CD4-positive, alpha-beta T cell treated with Interleukin-15 for 4 hours (primary cell): ENCODE results near the gene ZNF862.

Source experiments
- DNase-seq: peaks from one replicate; pipeline ENCODE4 v3.0.0-alpha.2; 2020; ENCODE audit warnings: low spot score

Gene ZNF862

GRCh38 chr7:149866779-149867447, 28.7 kb downstream of the ZNF862 start:
- no peak for DNase-seq

DNA sequence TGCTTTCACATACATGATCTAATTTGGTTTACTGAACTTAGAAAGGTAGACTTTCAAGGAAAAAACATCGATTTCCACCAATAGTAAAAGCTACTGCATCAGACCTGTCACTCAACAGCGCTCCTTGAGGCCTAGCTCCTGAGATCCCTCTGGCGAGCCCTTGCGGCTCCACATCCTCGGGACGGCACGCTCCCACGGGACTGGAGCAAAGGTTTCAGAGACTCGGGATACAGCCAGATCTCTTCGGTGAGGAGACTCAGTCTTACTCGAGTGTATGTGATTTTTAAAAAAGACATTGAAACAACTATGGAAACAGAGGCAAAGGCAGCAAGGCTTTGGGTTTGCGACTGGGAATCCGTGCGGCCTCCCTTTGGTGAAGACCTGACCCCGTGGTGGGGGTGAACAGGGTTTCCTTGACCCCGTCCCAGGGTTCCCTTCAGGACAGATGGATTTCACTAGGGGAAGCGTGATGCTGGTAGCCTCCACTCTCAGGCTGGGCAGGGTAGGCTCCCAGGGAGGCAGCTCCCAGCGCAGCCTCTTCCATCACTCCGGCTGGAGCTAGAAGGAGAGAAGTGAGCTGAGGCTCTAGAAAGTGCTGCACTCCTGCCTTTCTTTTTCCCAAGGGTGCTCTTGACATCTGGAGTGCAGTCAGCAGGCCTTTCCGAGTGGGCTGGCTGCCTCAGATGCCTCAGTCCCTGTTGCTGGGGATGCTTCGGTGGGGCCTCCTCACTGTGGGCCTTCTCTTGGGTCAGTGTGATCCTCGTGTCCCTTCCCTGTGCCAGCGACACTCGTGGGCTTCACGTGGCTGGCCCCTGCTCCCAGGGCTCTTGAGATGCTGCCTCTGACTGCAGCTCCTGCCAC, 29.8 kb downstream of the ZNF862 start:
- DNase-seq, result no peak

DNA sequence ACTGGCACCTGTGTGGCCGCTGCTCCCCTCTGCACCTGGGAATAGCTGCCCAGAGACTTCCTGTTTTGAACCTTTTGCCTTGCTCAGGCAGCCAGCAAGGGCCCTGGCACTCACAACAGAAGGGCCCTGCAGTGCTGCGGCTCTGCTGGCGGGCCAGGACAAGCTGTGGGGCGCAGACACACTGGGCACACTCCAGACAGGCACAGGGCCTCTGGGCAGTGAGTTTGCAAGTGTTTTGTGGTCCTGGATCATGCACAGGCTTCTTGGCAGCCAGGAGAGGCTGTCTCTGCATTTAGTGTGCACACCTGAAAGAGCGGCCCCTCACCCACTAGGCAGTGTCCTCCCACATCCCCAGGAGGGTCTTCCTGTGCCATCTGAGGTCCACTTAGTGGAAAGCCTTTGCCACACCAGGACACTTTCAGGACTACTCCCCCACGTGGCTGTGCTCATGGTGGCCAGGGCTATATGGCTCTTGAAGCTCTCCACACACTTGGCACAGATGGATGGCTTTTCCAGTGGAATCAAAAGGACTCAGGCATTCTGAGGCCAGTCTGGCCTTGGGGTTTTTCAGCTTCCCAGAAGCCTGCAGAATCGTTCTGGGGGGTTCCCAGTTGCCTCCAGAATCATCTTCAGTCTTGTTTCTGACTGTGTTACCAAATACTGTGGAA, 30.6 kb downstream of the ZNF862 start:
- no peak for DNase-seq

- no peak for DNase-seq
Measured at GRCh38 chr7:149869291-149869650, 31.1 kb downstream of the ZNF862 start.

- DNase-seq, result peak; percentile 60
Measured at GRCh38 chr7:149869867-149870266, 31.7 kb downstream of the ZNF862 start.

GRCh38 chr7:149870274-149870673, 32.1 kb downstream of the ZNF862 start:
- DNase-seq, result no peak

- DNase-seq, result no peak
Measured at GRCh38 chr7:149870701-149871483, 32.7 kb downstream of the ZNF862 start.

- DNase-seq, result no peak
Measured at GRCh38 chr7:149871576-149871975, 33.4 kb downstream of the ZNF862 start.

GRCh38 chr7:149872419-149873073, 34.4 kb downstream of the ZNF862 start:
- no peak for DNase-seq

- peak; percentile 94 for DNase-seq
Measured at GRCh38 chr7:149873074-149873969, 35.1 kb downstream of the ZNF862 start, which contains the start of gene ATP6V0E2. Gene ATP6V0E2 (plus strand): TSS chr7:149873969. CDS start chr7:149874066, 97 bp downstream.

DNA sequence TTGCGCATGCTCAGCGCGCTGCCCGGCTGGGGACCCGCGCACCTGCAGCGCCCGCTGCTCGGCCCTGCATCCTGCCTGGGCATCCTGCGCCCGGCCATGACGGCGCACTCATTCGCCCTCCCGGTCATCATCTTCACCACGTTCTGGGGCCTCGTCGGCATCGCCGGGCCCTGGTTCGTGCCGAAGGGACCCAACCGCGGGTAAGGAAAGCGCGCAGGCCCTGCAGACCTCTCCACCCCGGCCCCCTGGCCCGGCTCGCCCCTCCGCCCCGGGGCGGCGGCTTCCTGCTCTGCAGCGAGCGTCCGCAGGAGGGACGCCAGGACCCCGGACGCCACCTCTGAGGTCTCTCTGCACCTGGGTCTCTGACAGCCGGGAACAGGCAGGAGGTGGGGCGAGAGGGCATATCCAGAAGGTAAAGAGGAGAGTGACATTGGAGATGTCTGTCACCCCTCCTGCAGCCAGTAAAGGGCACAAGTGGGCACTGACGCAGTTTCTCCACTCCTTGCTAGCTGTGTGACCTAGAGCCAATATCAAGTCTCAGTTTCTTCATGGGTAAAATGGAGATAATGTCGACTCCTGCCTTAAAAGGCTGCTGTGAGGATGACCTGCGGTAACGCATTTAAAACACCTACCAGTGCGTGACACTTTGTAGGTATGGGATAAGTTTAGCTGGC, 35.9 kb downstream of the ZNF862 start:
- DNase-seq, result peak; percentile 21

- DNase-seq, result no peak
Measured at GRCh38 chr7:149874644-149875028, 36.5 kb downstream of the ZNF862 start.

DNA sequence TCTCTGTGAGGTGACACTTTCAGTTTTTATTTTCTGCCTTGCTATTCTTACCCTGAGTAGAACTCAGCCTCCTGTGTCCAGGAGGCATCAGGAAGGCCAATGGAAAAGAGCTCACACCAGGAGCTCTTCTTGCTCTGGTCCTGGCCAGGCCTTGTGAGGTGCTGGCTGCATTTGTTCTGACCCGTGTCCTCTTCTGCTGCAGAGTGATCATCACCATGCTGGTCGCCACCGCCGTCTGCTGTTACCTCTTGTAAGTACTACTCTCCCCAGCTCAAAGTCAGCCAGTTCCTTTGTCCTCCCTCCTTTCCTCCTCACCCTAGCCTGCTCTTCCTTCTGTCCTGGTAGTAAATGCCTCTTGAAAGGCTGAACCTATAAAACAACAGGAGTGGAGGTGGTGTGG, 37.2 kb downstream of the ZNF862 start:
- DNase-seq, result no peak

DNA sequence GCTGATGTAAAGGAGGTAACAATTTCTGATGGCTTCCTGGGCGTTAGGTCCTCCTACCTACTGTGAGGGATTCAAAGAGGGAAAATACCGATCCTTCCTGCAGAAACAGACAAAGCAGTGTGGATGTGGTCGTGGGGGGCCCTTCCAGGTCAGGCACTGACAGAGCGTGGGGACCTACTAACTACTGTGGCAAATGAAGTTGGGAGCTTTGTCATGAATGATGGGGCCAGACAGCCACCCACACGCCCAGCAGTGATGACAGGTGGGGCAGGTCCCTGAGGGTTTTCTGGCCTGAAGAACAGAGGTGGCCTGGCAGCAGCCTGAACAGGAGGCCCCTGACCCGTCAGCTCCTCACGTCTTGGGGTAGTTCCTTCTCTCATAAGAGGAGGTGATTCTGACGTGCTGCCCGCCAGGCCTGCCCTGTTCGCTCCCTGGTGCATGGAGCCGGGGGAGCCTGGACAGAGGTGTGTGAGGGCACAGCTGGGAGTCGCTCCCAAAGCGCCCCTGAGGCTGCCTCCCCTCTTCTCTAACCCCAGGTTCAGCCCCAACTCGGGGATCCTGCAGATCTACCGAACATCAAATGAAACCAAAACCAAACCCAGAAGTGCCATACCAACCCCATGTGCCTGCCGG, 39.8 kb downstream of the ZNF862 start:
- no peak for DNase-seq

DNA sequence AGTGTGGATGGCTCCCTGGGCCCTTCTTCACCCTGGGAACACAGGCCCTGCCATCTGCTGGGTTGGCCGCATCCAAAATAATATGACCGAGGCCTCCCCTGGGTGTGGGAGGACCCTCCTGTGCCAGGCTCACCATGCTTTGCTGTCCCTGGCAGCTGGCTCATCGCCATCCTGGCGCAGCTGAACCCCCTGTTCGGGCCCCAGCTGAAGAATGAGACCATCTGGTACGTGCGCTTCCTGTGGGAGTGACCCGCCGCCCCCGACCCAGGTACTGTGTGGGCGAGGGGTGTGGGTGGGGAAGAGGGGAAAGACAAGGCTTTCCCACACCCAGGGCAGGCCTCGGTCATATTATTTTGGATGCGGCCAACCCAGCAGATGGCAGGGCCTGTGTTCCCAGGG, 40.3 kb downstream of the ZNF862 start:
- DNase-seq, result no peak

DNA sequence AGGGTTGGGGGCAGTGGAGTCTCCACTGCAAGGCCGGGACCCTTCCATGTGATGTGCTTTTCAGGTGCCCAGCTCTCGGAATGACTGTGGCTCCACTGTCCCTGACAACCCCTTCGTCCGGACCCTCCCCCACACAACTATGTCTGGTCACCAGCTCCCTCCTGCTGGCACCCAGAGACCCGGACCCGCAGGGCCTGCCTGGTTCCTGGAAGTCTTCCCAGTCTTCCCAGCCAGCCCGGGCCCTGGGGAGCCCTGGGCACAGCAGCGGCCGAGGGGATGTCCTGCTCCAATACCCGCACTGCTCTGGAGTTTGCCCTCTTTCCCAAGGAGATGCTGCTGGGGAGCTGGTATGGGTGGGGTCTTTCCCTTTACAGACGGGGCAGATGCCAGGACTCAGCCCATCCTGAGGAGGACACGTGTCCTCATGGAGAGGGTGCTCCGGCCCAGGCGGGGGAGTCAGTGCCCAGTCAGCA, 41.1 kb downstream of the ZNF862 start:
- DNase-seq, result no peak

DNA sequence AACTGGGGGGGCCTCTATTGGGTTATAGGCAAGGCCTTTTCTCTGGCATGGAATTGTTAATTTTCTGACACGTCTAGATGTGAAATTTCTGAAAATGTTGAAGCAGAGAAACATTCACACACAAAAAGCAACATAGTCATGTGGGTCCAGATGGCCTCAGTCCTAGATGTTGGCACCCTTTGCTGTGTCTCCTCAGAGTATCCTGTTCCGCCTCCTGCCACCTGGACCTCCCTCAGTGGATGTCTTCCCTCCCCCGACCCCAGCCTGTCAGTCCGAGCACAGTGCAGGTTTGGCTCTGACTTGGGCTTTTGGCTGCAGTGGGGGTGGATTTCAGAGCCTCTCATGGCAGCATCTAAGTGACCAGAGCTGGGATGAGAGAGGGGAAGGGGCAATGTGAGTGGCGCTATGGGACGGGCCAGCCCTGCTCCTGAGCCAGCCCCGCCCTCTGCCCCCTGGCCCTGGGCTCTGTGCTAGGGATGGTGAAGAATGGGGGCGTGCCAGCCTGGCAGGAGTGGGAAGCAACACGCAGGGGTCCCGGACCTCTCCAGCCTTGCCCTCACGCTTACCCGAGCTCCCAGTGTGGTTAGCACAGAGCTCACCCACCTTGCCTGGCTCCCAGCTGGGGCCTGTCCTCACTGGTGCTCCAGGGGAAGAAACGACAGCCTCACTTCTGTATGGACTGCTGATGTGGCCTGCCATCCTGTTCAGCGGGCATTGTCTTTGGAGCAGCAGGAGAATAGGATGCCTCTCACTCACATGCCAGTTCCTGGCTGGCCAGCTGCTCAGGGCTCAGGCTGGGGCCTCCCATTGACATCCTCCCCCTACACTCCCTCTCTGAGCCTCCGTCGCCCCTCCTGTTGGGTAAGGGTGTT, 41.8 kb downstream of the ZNF862 start:
- no peak for DNase-seq

DNA sequence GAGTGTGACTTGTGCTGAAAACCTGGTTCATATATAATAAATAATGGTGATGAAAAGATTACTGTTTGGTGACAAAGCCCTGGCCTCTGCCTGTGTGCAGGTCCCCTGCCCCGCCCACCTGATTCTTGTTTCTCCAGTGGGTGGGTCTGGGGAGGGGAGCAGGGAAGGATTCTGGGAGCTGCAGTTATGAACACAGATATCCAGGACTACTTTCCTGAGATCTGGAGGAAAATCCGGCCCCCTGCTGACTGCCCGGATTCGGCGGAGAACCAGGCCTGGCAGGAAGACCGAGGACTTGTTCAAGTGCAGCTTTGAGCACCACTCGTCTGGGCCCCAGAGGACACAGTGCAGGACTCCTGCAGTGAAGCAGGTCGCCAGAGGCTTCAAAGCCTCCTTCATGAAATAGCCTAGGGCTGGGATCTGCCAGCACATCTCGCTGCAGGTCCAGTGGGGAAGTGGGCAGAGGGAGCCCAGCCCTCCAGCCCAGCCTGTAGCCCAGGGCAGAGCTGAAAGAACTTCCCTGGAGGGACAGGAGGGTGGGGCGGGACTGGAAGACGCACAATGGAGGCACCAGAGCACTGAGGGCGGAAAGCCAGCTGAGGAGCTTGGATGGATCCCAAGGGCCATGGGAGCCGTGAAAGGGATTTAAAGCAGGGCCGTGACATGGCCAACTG, 42.6 kb downstream of the ZNF862 start:
- DNase-seq, result no peak
